B cell (primary cell): ENCODE results near the gene RENBP.
A peak's percentile ranks its signal among the peaks of the same experiment; 100 is the strongest.

Source experiments
- CTCF ChIP-seq: fragments of 200-600 bp; IDR thresholded peaks from one replicate; pipeline ENCODE4 v1.8.0; 2022; ENCODE audit warnings: antibody characterized with exemption, mild to moderate bottlenecking
- EZH2 ChIP-seq: IDR thresholded peaks from 2 replicates; pipeline ENCODE4 v1.6.1; 2012; ENCODE audit warnings: borderline replicate concordance, low read depth, mild to moderate bottlenecking, moderate library complexity, low read length; ENCODE audit not compliant: insufficient read depth, poor library complexity, severe bottlenecking

DNA sequence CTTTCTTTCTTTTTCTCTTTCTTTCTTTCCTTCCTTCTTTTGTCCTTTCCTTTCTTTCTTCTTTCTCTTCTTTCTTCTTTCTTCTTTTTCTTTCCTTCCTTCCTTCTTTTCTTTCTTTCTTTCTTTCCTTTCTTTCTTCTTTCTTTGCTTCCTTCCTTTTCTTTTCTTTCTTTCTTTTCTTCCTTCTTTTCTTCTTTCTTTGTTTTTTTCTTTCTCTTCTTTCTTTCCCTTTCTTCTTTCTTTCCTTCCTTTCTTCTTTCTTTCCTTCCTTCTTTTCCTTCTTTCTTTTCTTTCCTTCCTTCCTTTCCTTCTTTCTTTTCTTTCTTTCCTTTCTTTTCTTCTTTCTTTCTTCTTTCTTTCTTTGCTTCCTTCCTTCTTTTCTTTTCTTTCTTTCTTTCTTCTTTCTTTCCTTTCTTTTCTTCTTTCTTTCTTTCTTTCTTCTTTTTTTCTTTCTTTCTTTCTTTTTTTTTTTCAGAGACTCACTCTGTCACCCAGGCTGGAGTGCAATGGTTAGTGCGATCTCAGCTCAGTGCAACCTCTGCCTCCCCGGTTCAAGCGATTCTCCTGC, 46.7 kb upstream of the RENBP start:
- TF ChIP-seq CTCF (peak; percentile 36), EZH2 (no peak)
